ENCODE data around the gene OR2D2. TPM values are rescaled to one million over a fixed set of nuclear protein-coding genes. Genes with fewer than 3 reads are reported as not detected.

Gene OR2D2
- total RNA-seq, 1 donor from 2014 or later = not detected

DNA sequence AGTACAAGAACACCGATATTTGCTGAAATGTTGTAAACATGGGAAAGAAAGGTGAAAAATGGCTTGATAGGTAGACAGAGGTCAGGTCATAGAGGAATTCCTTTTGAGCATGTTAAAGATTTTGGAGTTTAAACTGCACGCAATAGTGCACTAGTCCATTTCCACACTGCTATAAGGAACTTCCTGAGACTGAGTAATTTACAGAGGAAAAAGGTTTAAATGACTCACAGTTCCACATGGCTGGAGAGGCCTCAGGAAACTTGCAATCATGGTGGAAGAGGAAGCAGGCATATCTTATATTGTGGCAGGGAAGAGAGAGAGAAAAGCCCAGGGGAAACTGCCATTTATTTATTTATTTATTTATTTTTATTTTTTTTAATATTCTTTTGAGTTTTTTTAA is 41.8 kb downstream of the OR2D2 start:
- intact Hi-C loops (cut with DNase I) = no loop called here
- no peaks in the 10 kb centered on the region for H3K4me1 ChIP-seq
- H3K9me3 ChIP-seq = no peaks in the 10 kb centered on the region
- no peak overlapping the region for H3K4me3 ChIP-seq
- no peaks in the 10 kb centered on the region for H3K36me3 ChIP-seq
- TF ChIP-seq POLR2A (IDR thresholded peaks at IDR 0.05) (no peak), POLR2AphosphoS5 (IDR thresholded peaks at IDR 0.05; ENCODE audit: insufficient read depth in 1 of 2, low read depth in 1 of 2) (no peak)
- TF ChIP-seq, protein P1, sequence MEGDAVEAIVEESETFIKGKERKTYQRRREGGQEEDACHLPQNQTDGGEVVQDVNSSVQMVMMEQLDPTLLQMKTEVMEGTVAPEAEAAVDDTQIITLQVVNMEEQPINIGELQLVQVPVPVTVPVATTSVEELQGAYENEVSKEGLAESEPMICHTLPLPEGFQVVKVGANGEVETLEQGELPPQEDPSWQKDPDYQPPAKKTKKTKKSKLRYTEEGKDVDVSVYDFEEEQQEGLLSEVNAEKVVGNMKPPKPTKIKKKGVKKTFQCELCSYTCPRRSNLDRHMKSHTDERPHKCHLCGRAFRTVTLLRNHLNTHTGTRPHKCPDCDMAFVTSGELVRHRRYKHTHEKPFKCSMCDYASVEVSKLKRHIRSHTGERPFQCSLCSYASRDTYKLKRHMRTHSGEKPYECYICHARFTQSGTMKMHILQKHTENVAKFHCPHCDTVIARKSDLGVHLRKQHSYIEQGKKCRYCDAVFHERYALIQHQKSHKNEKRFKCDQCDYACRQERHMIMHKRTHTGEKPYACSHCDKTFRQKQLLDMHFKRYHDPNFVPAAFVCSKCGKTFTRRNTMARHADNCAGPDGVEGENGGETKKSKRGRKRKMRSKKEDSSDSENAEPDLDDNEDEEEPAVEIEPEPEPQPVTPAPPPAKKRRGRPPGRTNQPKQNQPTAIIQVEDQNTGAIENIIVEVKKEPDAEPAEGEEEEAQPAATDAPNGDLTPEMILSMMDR (IDR thresholded peaks at IDR 0.05) = no peak
- no peaks in the 10 kb centered on the region for H3K27me3 ChIP-seq
- H3K27ac ChIP-seq = no peak overlapping the region
- no peak for DNase-seq (ENCODE audit: extremely low spot score in 2 of 2)

DNA sequence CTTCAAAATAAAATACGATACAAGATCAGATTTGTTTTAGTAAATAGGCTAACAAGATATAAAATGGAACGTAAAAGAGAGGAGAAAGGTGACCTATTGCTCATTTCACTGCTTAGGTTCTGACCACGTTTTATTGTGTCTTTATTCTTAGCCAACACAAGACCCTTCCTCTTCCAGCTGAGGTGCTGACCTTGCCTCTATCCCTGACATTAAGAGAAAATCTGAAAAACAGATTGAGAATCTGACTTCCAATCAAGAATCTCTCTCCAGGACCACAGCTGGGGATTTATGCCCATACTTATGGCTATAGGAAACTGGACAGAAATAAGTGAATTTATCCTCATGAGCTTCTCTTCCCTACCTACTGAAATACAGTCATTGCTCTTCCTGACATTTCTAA is 46.9 kb downstream of the OR2D2 start, which contains the start of gene OR10A5:
OR10A5 (plus strand) TSS at position 301 of the 400 bp plus-strand sequence; CDS start at position 301, 0 bp downstream.
- no peak within 1 kb of the TSS for H3K4me3 ChIP-seq
- no peaks in the 10 kb centered on the region for H3K9me3 ChIP-seq
- TF ChIP-seq POLR2AphosphoS5 (IDR thresholded peaks at IDR 0.05; ENCODE audit: insufficient read depth in 1 of 2, low read depth in 1 of 2) = no peak
- no peak for TF ChIP-seq POLR2A (IDR thresholded peaks at IDR 0.05)
- TF ChIP-seq, protein P1 (IDR thresholded peaks at IDR 0.05) = no peak
- H3K36me3 ChIP-seq = no peaks in the 10 kb centered on the region
- H3K27me3 ChIP-seq = no peaks in the 10 kb centered on the region
- H3K4me1 ChIP-seq = no peaks in the 10 kb centered on the region
- no peak for DNase-seq (ENCODE audit: extremely low spot score in 2 of 2)
- H3K27ac ChIP-seq = no peak within 1 kb of the TSS
- intact Hi-C loops (cut with DNase I) = no loop called here

DNA sequence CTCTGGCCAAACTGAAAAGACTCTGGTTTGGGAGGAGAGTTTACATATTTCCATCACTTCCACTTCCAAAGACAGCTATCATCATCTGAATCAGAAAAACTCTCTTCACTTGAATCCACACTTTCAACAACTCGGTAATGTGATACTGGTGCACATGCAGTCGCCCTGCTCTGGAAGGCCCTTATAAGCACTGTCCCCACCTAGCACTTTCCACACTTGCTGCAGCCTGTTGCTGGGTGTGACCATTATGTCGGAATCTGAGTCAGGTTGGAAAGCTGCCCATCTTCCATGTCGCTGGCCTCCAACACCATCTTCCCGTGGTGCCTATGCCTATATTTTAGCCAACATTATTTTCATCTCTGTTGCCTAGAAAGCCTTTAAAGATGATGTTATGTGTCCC is 47.9 kb downstream of the OR2D2 start:
- Histone ChIP-seq H3K36me3 (no peaks in the 10 kb centered on the region), H3K9me3 (no peaks in the 10 kb centered on the region), H3K27ac (no peak overlapping the region), H3K4me3 (no peak overlapping the region), H3K27me3 (no peaks in the 10 kb centered on the region), H3K4me1 (no peaks in the 10 kb centered on the region)
- no peak for DNase-seq (ENCODE audit: extremely low spot score in 2 of 2)
- TF ChIP-seq POLR2A (IDR thresholded peaks at IDR 0.05) (no peak), POLR2AphosphoS5 (IDR thresholded peaks at IDR 0.05; ENCODE audit: insufficient read depth in 1 of 2, low read depth in 1 of 2) (no peak)
- TF ChIP-seq, protein P1 (IDR thresholded peaks at IDR 0.05) = no peak
- intact Hi-C loops (cut with DNase I) = no loop called here

DNA sequence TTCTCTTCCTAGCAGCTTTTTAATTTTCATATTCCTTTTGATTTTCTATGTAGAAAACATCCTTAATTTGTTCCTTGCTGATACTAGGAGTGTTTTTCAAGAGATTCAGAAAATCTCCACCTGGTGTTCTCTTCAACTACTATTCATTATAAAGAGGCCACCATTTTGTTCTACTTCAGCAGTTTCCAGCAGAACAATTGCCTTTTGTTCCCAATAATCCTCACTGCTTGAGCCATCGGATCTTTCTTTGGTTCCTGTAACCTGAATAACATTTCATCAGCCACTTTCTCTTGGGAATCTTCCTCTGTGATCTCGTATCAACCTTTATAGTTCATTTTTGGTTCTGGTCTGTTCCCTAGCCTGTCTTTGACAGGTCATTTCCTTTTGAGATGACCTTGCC is 48.6 kb downstream of the OR2D2 start:
- Histone ChIP-seq H3K27ac (no peak overlapping the region), H3K27me3 (no peaks in the 10 kb centered on the region), H3K4me3 (no peak overlapping the region), H3K36me3 (no peaks in the 10 kb centered on the region), H3K9me3 (no peaks in the 10 kb centered on the region), H3K4me1 (no peaks in the 10 kb centered on the region)
- TF ChIP-seq, protein P1 (IDR thresholded peaks at IDR 0.05) = no peak
- TF ChIP-seq POLR2AphosphoS5 (IDR thresholded peaks at IDR 0.05; ENCODE audit: insufficient read depth in 1 of 2, low read depth in 1 of 2) (no peak), POLR2A (IDR thresholded peaks at IDR 0.05) (no peak)
- DNase-seq (ENCODE audit: extremely low spot score in 2 of 2) = no peak
- intact Hi-C loops (cut with DNase I) = no loop called here

DNA sequence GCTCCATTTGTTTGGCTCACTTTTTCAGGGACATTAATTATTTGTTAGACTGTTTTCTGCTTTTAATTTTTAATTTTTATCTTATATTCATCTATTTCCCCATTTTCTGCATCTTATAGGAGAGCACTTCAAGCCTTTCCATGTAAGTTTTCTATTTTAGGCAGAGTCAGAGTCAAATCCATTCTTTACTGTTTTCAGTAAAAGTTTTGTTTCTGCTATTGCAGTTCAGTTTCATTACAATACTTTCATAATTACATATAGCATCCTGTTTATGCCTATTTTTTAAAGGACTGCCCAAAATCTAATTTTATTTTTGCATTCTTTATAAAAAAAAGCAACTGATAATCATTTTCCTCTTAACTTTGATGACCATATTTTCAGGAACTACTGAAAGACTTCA is 50.6 kb downstream of the OR2D2 start:
- no peaks in the 10 kb centered on the region for H3K4me1 ChIP-seq
- no peak overlapping the region for H3K27ac ChIP-seq
- H3K36me3 ChIP-seq = no peaks in the 10 kb centered on the region
- TF ChIP-seq, protein P1 (IDR thresholded peaks at IDR 0.05) = no peak
- TF ChIP-seq POLR2A (IDR thresholded peaks at IDR 0.05) (no peak), POLR2AphosphoS5 (IDR thresholded peaks at IDR 0.05; ENCODE audit: insufficient read depth in 1 of 2, low read depth in 1 of 2) (no peak)
- no peaks in the 10 kb centered on the region for H3K27me3 ChIP-seq
- H3K9me3 ChIP-seq = no peaks in the 10 kb centered on the region
- H3K4me3 ChIP-seq = no peak overlapping the region
- intact Hi-C loops (cut with DNase I) = no loop called here
- no peak for DNase-seq (ENCODE audit: extremely low spot score in 2 of 2)

Other genes starting within 250 kb of the OR2D2 start
- gene DCHS1, start 236.7 kb downstream of the OR2D2 start, total RNA-seq = 28.7 TPM
- gene MRPL17, start 209.2 kb downstream of the OR2D2 start, total RNA-seq = 55.2 TPM
- gene OR2AG2, start 120.5 kb downstream of the OR2D2 start, total RNA-seq = not detected
- not detected for gene OR2AG1, start 109.5 kb downstream of the OR2D2 start, total RNA-seq
- gene OR6A2, start 92.8 kb downstream of the OR2D2 start, total RNA-seq = not detected
- gene OR10A5, start 46.8 kb downstream of the OR2D2 start, total RNA-seq = not detected
- not detected for gene OR10A2, start 29.4 kb downstream of the OR2D2 start, total RNA-seq
- not detected for gene OR10A4, start 15.9 kb downstream of the OR2D2 start, total RNA-seq
- gene OR2D3, start 28.5 kb upstream of the OR2D2 start, total RNA-seq = not detected
- gene ZNF215, start 33.9 kb upstream of the OR2D2 start, total RNA-seq = 2.0 TPM
- 3.9 TPM for gene ZNF214, start 127.8 kb upstream of the OR2D2 start, total RNA-seq
- not detected for gene NLRP14, start 128.0 kb upstream of the OR2D2 start, total RNA-seq
- gene RBMXL2, start 196.5 kb upstream of the OR2D2 start, total RNA-seq = not detected